ENCODE results near the gene TCTN1. TPM values are rescaled to one million over a fixed set of nuclear protein-coding genes. Genes with fewer than 3 reads are reported as not detected.
A peak's percentile ranks its signal among the peaks of the same experiment; 100 is the strongest.

Gene TCTN1
- total RNA-seq, 1 donor from 2014 or later = 28.6 TPM

DNA sequence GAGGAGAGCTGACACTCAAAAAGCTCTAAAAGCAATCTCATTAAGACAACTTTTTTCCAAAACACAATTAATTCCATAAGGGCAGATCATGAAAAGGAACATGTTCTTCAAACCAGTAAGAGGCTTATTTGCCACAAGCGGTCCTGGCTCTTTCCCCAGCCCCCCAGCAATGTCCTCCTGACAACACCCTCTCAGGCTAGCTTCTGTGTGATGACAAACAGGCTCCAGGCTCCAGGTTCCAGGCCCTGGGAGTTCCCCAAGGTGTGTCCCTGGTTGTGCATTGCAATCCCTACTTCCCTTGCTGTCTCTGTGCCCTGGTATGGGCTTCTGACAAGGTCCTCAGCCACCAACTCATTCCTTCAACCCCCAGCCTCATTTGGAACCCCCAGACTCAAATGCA, 66.1 kb downstream of the TCTN1 start:
- DNase-seq (ENCODE audit: low spot score) = no peak

DNA sequence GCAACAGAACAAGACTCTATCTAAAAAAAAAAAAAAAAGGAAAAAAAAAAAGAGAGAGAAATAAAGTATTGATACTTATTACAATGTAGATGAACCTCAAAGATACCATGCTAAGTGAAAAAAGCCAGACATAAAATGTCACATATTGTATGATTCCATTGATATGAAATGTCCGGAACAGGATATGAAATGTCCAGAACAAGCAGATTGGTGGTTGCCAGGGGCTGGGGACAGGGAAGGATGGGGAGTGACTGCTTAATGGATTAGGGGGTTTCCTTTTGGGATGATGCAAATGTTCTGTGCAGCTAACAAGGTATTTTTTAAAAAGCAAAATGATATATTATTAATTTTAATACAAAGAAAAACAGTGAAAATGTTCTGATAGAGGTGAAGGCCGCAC, 70.0 kb downstream of the TCTN1 start:
- no peak for DNase-seq (ENCODE audit: low spot score)

- no peak for DNase-seq (ENCODE audit: low spot score)
Measured at GRCh38 chr12:110684312-110684836, 70.4 kb downstream of the TCTN1 start.

GRCh38 chr12:110686294-110686903, 72.5 kb downstream of the TCTN1 start:
- DNase-seq (ENCODE audit: low spot score) = no peak

DNA sequence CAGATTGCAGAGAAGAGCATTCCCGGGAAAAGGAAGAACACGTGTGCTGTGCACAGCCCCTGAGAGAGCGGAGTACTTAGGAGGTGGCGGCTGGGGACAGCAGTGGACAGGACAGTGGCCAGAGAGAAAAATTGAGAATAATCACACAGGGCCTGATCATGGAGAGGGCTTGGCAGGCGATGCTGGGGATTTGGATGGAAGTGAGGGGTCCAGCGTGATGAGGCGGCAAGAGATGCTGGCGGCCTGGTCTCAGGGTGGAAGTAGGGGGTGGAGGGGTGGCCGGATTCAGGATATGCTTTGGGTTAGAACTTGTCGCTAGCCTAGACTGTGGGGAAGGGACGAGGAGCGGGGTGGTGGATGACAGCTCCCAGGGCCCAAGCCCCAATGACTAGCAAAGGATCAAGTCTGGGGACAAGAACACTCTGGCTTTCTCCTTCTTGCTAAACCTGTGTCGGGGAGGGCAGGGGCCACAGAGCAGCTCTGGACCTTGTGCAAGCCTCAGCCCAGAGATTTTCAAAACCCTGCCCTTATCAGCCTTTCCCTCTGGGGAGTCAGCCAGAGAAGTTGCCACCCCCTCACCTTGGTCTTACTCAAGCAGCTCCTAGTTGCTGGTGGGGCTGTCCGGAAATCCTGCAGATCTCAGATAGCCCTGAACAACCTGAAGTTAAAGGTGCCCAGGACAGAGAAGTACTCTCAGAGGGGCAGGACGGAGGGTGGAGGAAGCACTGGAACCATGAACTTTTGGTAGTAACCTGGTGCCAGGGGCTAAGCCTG, 73.7 kb downstream of the TCTN1 start:
- no peak for DNase-seq (ENCODE audit: low spot score)

DNA sequence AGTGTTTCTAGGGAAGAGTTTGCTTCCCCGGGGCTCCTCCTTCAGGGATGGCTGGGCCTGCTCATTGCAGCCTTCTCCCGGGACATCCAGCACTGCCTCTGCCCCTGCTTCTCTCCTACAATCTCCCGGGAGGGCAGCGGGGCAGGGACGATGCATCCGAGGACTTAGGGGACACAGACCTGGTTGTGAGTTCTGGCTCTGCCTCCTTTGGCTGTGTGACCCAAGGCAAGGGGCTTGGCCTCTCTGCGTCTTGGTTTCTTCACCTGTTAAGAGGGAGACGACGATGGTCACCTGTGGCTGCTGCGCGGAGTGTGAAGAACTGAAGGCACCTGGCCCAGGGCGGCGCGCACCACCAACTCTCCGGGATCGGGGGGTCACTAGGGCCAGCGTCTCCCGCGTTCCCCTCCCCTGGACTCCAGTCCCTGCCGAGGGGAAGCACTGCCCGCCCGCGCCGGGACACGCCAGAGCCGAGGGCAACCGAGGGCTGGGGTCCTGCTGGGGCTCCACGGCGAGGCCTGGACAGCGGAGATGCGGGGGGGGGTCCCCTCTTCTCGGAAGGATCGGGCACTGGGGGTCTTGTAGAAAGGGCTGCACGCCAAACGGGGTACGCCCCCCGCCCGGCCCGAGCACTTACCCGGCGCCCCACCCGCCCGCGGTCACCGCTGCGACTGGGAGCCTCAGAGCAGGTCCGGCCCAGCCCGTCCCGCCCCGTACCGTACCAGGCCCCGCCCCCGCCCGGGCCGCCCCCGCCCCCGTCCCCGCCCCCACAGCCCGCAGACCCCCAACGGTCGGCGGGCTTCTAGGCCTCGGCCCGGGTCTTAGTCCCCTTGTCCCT, 74.7 kb downstream of the TCTN1 start, which contains the start of gene HVCN1:
TSS of gene HVCN1 (minus strand) at position 670 of the 835 bp plus-strand sequence. CDS start 5,870 bp downstream, outside the sequence.
- DNase-seq (ENCODE audit: low spot score) = no peak

GRCh38 chr12:110689281-110690126, 75.6 kb downstream of the TCTN1 start:
- DNase-seq (ENCODE audit: low spot score) = peak; percentile 57

GRCh38 chr12:110690127-110690430, 76.2 kb downstream of the TCTN1 start:
- DNase-seq (ENCODE audit: low spot score) = no peak

DNA sequence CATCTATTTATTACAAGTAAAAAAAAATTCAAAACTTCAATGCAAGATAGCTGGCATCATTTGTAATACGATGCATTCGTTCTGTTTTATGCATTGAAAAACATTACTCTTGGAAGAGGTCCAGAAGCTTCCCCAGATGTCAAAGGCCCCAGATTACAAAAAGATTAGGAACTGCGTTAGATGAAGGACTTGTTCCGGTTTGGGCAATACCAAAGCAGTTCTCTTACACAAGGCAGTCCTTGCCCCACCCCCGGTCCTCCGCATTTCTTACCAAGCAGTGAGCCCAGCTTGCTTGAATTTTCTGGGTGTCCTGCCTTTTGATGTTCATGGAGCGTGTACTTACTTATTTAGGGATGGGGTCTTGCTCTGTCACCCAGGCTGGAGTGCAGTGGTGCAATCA, 79.8 kb downstream of the TCTN1 start:
- peak; percentile 42 for DNase-seq (ENCODE audit: low spot score)

- DNase-seq (ENCODE audit: low spot score) = peak; percentile 28
Measured at GRCh38 chr12:110694330-110694901, 80.5 kb downstream of the TCTN1 start.

- DNase-seq (ENCODE audit: low spot score) = no peak
Measured at GRCh38 chr12:110696283-110696682, 82.4 kb downstream of the TCTN1 start.

GRCh38 chr12:110697236-110697635, 83.3 kb downstream of the TCTN1 start:
- no peak for DNase-seq (ENCODE audit: low spot score)

DNA sequence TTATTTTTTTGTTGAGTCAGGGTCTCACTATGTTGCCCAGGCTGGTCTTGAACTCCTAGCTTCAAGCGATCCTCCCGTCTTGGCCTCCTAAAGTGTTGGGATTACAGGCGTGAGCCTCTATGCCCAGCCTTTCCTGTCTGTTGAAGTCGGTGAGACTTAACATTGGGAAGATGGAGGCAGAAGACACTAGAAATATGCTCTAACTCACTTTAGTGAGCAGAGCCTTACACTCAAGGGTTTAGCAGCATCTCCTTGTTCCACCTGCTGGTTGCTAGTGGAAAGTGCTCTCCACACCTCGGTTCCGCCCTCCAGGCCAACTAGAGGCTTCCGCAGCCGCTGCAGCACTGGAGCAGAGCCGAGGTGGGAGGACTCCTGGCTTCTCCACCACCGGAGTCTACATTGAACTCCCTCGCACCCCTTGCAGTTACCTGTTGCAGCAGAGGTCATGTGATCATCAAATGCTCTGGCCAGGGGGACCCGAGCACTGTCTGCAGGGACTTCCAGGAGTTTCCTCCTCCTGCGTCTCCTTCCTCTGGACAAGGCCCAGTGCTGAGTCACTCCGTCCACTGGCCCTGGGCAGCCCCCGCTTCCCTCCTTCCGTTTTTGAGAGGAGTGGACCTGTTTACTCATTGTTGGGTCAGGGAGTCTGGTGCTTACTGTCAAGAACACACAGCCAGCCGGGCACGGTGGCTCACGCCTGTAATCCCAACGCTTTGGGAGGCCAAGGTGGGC, 84.4 kb downstream of the TCTN1 start:
- peak; percentile 71 for DNase-seq (ENCODE audit: low spot score)

Other genes starting within 250 kb of the TCTN1 start
- 19.7 TPM for gene ANAPC7, start 210.4 kb upstream of the TCTN1 start, total RNA-seq (ENCODE audit: insufficient read depth, low replicate concordance)
- 231 TPM for gene ARPC3, start 163.8 kb upstream of the TCTN1 start, total RNA-seq (ENCODE audit: insufficient read depth, low replicate concordance)
- gene GPN3, start 145.9 kb upstream of the TCTN1 start, total RNA-seq (ENCODE audit: insufficient read depth, low replicate concordance) = 16.6 TPM
- 19.5 TPM for gene FAM216A, start 145.3 kb upstream of the TCTN1 start, total RNA-seq (ENCODE audit: insufficient read depth, low replicate concordance)
- gene VPS29, start 112.0 kb upstream of the TCTN1 start, total RNA-seq (ENCODE audit: insufficient read depth, low replicate concordance) = 64.3 TPM
- gene RAD9B, start 111.8 kb upstream of the TCTN1 start, total RNA-seq (ENCODE audit: insufficient read depth, low replicate concordance) = 0.96 TPM
- 13.2 TPM for gene PPTC7, start 30.8 kb upstream of the TCTN1 start, total RNA-seq (ENCODE audit: insufficient read depth, low replicate concordance)
- gene HVCN1, start 75.0 kb downstream of the TCTN1 start, total RNA-seq (ENCODE audit: insufficient read depth, low replicate concordance) = 4.1 TPM
- 108 TPM for gene PPP1CC, start 128.8 kb downstream of the TCTN1 start, total RNA-seq (ENCODE audit: insufficient read depth, low replicate concordance)
- gene CCDC63, start 232.9 kb downstream of the TCTN1 start, total RNA-seq (ENCODE audit: insufficient read depth, low replicate concordance) = not detected

All from umbilical cord (tissue), 2 donors.